HL-60 (cell line): Measurements from ENCODE around the gene OR10K2.

Source experiments
- DNase-seq, 2 experiments: peaks; one replicate each; pipeline ENCODE4 v3.0.0-alpha.2; 2010 to 2020; ENCODE audit warnings: low read depth in 1 of 2, low spot score in 1 of 2
- H3K27ac ChIP-seq: fragments of 250-450 bp; sonication (Bioruptor Pico); replicated peaks from 2 replicates; pipeline ENCODE4 v1.5.1; 2020; ENCODE audit warnings: mild to moderate bottlenecking, moderate library complexity
- H3K27me3 ChIP-seq: fragments of 250-450 bp; sonication (Bioruptor Pico); 2 replicates; pipeline ENCODE4 v1.5.1; 2021; ENCODE audit warnings: mild to moderate bottlenecking, moderate library complexity; ENCODE audit not compliant: insufficient read depth, poor library complexity, severe bottlenecking
- H3K4me3 ChIP-seq: replicated peaks from 2 replicates; pipeline ENCODE4 v1.5.1; 2011; ENCODE audit warnings: mild to moderate bottlenecking, control low read depth, low read length; ENCODE audit not compliant: insufficient read depth
- GABPA ChIP-seq: IDR thresholded peaks from 2 replicates; pipeline ENCODE4 v1.6.1; 2012; ENCODE audit warnings: low read depth
- POLR2AphosphoS5 ChIP-seq: IDR thresholded peaks from 2 replicates; pipeline ENCODE4 v1.6.1; 2012; ENCODE audit warnings: low read depth
- SPI1 ChIP-seq: IDR thresholded peaks from 2 replicates; pipeline ENCODE4 v1.6.1; 2012; ENCODE audit warnings: low read depth, mild to moderate bottlenecking, borderline replicate concordance
- TF ChIP-seq, protein P1 (sequence below): IDR thresholded peaks from 2 replicates; pipeline ENCODE4 v1.6.1; 2012; ENCODE audit warnings: low read depth; ENCODE audit not compliant: insufficient replicate concordance
- TF ChIP-seq, protein P2 (sequence below): IDR thresholded peaks from one replicate; pipeline ENCODE4 v1.5.1; 2011; ENCODE audit warnings: low read length, control low read depth, inconsistent platforms; ENCODE audit not compliant: insufficient read depth

The OR10K2 gene

DNA sequence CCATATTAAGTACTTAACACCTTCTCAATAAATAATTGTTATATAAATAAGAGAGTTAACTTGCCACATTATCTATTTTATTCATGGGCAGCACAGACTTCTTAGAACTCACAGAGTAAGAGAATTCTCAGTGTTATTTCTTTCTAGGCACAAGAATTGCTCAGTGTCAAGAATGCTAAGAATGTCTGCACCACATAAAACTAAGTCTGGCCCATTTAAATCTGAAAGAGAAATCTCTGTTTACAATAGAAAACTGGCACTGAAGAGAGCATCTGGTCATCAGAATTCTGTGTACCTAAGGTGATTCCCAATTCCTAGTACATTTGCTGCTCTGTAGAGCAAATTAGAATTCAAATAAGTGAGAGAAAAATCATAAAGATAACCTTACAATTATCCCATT, 3.8 kb downstream of the OR10K2 start:
- TF ChIP-seq SPI1 = no peak
- TF ChIP-seq, protein P1, sequence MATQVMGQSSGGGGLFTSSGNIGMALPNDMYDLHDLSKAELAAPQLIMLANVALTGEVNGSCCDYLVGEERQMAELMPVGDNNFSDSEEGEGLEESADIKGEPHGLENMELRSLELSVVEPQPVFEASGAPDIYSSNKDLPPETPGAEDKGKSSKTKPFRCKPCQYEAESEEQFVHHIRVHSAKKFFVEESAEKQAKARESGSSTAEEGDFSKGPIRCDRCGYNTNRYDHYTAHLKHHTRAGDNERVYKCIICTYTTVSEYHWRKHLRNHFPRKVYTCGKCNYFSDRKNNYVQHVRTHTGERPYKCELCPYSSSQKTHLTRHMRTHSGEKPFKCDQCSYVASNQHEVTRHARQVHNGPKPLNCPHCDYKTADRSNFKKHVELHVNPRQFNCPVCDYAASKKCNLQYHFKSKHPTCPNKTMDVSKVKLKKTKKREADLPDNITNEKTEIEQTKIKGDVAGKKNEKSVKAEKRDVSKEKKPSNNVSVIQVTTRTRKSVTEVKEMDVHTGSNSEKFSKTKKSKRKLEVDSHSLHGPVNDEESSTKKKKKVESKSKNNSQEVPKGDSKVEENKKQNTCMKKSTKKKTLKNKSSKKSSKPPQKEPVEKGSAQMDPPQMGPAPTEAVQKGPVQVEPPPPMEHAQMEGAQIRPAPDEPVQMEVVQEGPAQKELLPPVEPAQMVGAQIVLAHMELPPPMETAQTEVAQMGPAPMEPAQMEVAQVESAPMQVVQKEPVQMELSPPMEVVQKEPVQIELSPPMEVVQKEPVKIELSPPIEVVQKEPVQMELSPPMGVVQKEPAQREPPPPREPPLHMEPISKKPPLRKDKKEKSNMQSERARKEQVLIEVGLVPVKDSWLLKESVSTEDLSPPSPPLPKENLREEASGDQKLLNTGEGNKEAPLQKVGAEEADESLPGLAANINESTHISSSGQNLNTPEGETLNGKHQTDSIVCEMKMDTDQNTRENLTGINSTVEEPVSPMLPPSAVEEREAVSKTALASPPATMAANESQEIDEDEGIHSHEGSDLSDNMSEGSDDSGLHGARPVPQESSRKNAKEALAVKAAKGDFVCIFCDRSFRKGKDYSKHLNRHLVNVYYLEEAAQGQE = no peak
- TF ChIP-seq, protein P2, sequence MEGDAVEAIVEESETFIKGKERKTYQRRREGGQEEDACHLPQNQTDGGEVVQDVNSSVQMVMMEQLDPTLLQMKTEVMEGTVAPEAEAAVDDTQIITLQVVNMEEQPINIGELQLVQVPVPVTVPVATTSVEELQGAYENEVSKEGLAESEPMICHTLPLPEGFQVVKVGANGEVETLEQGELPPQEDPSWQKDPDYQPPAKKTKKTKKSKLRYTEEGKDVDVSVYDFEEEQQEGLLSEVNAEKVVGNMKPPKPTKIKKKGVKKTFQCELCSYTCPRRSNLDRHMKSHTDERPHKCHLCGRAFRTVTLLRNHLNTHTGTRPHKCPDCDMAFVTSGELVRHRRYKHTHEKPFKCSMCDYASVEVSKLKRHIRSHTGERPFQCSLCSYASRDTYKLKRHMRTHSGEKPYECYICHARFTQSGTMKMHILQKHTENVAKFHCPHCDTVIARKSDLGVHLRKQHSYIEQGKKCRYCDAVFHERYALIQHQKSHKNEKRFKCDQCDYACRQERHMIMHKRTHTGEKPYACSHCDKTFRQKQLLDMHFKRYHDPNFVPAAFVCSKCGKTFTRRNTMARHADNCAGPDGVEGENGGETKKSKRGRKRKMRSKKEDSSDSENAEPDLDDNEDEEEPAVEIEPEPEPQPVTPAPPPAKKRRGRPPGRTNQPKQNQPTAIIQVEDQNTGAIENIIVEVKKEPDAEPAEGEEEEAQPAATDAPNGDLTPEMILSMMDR = no peak
- TF ChIP-seq GABPA = no peak
- no peak for DNase-seq
- Histone ChIP-seq H3K4me3 (no peak overlapping the region), H3K27me3 (no peaks in the 10 kb centered on the region), H3K27ac (no peak overlapping the region)

DNA sequence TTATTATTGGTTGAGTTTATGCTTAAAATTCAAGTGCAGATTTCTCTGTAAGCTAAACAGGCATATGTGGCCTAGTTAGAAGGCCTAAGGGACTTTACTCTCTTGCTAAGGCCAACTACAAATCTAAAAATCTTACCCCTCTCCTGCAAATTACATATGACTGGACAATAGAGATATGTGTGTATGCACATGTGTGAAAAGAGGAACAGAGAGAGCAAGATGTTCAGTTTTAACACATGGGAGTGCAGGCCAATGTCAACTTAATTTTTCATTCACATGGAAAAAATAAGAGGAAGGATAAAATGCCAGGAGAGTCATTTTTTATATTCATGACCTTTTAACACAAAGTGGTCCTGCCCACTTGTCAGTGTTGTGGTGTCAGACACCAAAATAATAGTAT, 8.5 kb downstream of the OR10K2 start:
- no peak overlapping the region for H3K4me3 ChIP-seq
- H3K27me3 ChIP-seq = no peaks in the 10 kb centered on the region
- no peak overlapping the region for H3K27ac ChIP-seq
- no peak for DNase-seq
- TF ChIP-seq, protein P2 = no peak
- peak; percentile 24; the same call in 1 of the 2 replicates for TF ChIP-seq SPI1

DNA sequence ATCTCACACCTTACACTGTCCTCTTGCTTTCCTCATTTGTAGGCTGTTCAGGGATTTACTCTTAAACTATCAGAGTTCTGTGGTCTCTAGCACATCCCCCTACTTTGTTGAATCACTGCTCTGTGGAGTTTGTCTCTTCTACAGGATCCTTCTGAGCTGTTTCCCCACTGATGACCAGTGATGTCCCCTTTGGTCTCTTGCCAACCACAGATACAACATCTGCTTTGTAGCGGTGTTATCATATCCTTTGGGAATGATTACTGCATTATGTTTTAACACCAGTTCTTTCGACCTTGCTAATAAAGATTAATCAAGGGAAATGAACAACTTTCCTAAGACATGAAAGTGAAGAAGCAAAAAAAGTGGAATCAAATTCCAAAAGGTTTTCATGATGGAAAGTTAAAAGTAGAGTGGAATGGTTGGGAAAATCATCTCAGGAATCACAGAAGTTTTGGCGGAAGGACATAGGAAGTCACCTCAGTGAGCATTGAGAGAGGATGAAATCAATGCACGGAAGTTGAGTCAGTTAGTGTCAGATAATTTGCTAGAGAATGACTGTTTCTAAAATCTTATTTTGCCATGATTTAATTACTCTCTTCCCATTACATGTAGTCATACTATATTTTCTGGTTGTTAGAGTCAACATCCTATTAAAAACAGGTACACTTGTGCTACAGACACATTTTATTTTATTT, 11.2 kb downstream of the OR10K2 start:
- TF ChIP-seq, protein P1 = no peak
- TF ChIP-seq GABPA (no peak), POLR2AphosphoS5 (no peak), SPI1 (no peak)
- TF ChIP-seq, protein P2 = no peak
- H3K27ac ChIP-seq = no peak overlapping the region
- H3K27me3 ChIP-seq = no peaks in the 10 kb centered on the region
- H3K4me3 ChIP-seq = no peak overlapping the region
- no peak for DNase-seq

DNA sequence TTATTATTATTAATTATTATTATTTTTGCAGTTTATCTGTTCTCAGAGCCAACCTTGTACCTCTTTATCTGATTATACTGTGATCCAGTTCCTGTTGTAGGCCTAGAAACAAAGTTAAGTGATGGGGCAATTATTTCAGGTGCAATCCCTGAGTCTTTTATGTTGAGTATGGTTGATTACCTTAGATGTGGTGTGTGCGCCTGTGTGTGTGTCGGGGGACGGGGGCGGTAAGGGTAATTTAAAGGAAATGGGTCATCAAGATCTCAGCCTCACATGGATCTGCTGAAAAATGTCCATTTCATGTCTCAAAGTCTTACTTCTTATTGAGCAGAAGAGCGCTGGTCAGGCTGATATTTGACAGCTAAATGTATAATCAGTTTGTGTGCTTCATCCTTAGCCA, 18.9 kb downstream of the OR10K2 start:
- H3K27me3 ChIP-seq = no peaks in the 10 kb centered on the region
- TF ChIP-seq SPI1 = no peak
- TF ChIP-seq, protein P1 = no peak
- TF ChIP-seq POLR2AphosphoS5 = no peak
- TF ChIP-seq, protein P2 = no peak
- TF ChIP-seq GABPA = no peak
- no peak overlapping the region for H3K27ac ChIP-seq
- H3K4me3 ChIP-seq = no peak overlapping the region
- DNase-seq = no peak
